Measurements from ENCODE around the gene KIAA1755. TPM values are rescaled to one million over a fixed set of nuclear protein-coding genes. Genes with fewer than 3 reads are reported as not detected.

The KIAA1755 gene
- total and polyA plus RNA-seq, 9 of the 15 experiments (the other 6 are each of a cell fraction or from before 2014, with no cell fraction given), result not detected

GRCh38 chr20:38272961-38273360 is 12.4 kb upstream of the KIAA1755 start (continued):
- TF ChIP-seq ZNF134 (CRISPR knock-in tag; conservative IDR thresholded peaks at IDR 0.05) (no peak), ZNF785 (CRISPR knock-in tag; IDR thresholded peaks at IDR 0.05) (no peak), ZNF583 (CRISPR knock-in tag; IDR thresholded peaks at IDR 0.05) (no peak), HNRNPUL1 (IDR thresholded peaks at IDR 0.05; ENCODE audit: low read length) (no peak), CBFA2T3 (IDR thresholded peaks at IDR 0.05) (no peak), HES1 (IDR thresholded peaks at IDR 0.05; ENCODE audit: low read depth) (no peak)

GRCh38 chr20:38272398-38272797 is 11.9 kb upstream of the KIAA1755 start:
- H3K36me3 ChIP-seq (ENCODE audit: control insufficient read depth, insufficient read depth, low read length), result no peaks in the 10 kb centered on the region
- no peak overlapping the region for H2AFZ ChIP-seq (ENCODE audit: low read depth, low read length)
- no peak overlapping the region for H3K27ac ChIP-seq (ENCODE audit: extremely low read depth, low read depth, low read length)
- peaks cover under 1 to 25% of the 10 kb centered on the region in 2 experiments; a peak in 3 of 5 replicates for H3K27me3 ChIP-seq (ENCODE audit: control insufficient read depth in 2 of 2, insufficient read depth in 2 of 2, low read length in 2 of 2)
- no peaks in the 10 kb centered on the region for H3K4me1 ChIP-seq (replicated peaks in 1 of 2; ENCODE audit: control insufficient read depth in 2 of 2, insufficient read depth in 2 of 2, low read length in 2 of 2)
- in situ Hi-C loops (cut with MboI) (no loop called here), intact Hi-C loops (cut with micrococcal nuclease) (no loop called here)
- no peak overlapping the region for H3K4me2 ChIP-seq (ENCODE audit: insufficient read depth, low read length)
- no peak for DNase-seq (ENCODE audit: extremely low read depth in 1 of 4, low spot score in 3 of 4)
- 0% methylated on average over 2 of the region's 2 CpGs for WGBS (ENCODE audit: insufficient coverage, low coverage, missing lambda C conversion rate)
- ChIA-PET POLR2A (interaction anchor here (0.5 kb wide), 1 partner anchor 163 kb away, joined by 3 read pairs; the partner anchor contains the start of gene SNHG17), CTCF (ENCODE audit: low intra/inter-chr PET ratio) (no interaction called here)
- H4K20me1 ChIP-seq (replicated peaks; ENCODE audit: control insufficient read depth, insufficient read depth, low read length), result no peaks in the 10 kb centered on the region
- no peak overlapping the region for H3K4me3 ChIP-seq
- no TSS peak for BruUV-seq (replicated peaks)
- no peaks in the 10 kb centered on the region for H3K9me1 ChIP-seq (ENCODE audit: control insufficient read depth, insufficient read depth, low read length)
- no peaks in the 10 kb centered on the region for H3K9me3 ChIP-seq (replicated peaks; ENCODE audit: control insufficient read depth, insufficient read depth, low read depth, low read length)
- H3K79me2 ChIP-seq (ENCODE audit: control insufficient read depth, insufficient read depth, low read length), result no peaks in the 10 kb centered on the region
- no peak overlapping the region for H3K9ac ChIP-seq (ENCODE audit: insufficient read depth in 1 of 2, low read depth in 2 of 2, low read length in 2 of 2)
- FAIRE-seq, result no peak
- no peak for ATAC-seq
- TF ChIP-seq ARID3A (IDR thresholded peaks at IDR 0.05; ENCODE audit: borderline replicate concordance, low read depth, low read length) (no peak), ZBTB7A (IDR thresholded peaks at IDR 0.05; ENCODE audit: borderline replicate concordance, control insufficient read depth, low read depth, low read length) (no peak), CREB3L1 (IDR thresholded peaks at IDR 0.05; ENCODE audit: borderline replicate concordance, low read depth) (no peak), CBFB (CRISPR knock-in tag; IDR thresholded peaks at IDR 0.05) (no peak), SMAD3 (CRISPR knock-in tag; conservative IDR thresholded peaks at IDR 0.05) (no peak), CHD4 (IDR thresholded peaks at IDR 0.05; ENCODE audit: insufficient read depth, insufficient replicate concordance, low read depth, low read length, poor library complexity, severe bottlenecking) (no peak), NCOA6 (IDR thresholded peaks at IDR 0.05) (no peak), NFE2L1 (tag; IDR thresholded peaks at IDR 0.05; ENCODE audit: borderline replicate concordance, low read depth) (no peak), THRB (CRISPR knock-in tag; conservative IDR thresholded peaks at IDR 0.05) (no peak), SPI1 (IDR thresholded peaks at IDR 0.05; ENCODE audit: borderline replicate concordance, low read depth, low read length) (no peak), CCNT2 (IDR thresholded peaks at IDR 0.05; ENCODE audit: borderline replicate concordance, extremely low read depth, insufficient read length, low read depth, low read length) (no peak), CHD1 (IDR thresholded peaks at IDR 0.05; ENCODE audit: low read length) (no peak)

Data from K562 (cell line).